GM12872 (cell line): ENCODE measurements around the gene CCL8.

Experiments used
- TF ChIP-seq, protein P1 (sequence below): IDR thresholded peaks from 3 replicates; pipeline ENCODE4 v1.5.1; 2011; ENCODE audit warnings: low read depth, mild to moderate bottlenecking, low read length, moderate library complexity; ENCODE audit not compliant: insufficient read depth

CCL8 gene

DNA sequence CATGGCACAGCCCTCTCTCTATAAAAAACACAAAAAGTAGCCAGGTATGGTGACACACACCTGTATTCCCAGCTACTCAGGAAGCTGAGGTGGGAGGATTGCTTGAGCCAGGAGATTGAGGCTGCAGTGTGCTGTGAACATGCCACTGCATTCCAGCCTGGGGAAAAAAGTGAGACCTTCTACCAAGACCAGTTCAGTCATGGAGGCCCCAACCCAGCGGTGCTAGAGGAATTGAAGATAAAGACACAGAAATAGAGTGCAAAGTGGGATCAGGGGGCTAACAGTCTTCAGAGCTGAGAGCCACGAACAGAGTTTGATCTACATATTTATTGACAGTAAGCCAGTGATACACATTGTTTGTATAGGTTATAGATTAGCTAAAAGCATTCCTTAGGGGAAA is 15.6 kb upstream of the CCL8 start:
- TF ChIP-seq, protein P1, sequence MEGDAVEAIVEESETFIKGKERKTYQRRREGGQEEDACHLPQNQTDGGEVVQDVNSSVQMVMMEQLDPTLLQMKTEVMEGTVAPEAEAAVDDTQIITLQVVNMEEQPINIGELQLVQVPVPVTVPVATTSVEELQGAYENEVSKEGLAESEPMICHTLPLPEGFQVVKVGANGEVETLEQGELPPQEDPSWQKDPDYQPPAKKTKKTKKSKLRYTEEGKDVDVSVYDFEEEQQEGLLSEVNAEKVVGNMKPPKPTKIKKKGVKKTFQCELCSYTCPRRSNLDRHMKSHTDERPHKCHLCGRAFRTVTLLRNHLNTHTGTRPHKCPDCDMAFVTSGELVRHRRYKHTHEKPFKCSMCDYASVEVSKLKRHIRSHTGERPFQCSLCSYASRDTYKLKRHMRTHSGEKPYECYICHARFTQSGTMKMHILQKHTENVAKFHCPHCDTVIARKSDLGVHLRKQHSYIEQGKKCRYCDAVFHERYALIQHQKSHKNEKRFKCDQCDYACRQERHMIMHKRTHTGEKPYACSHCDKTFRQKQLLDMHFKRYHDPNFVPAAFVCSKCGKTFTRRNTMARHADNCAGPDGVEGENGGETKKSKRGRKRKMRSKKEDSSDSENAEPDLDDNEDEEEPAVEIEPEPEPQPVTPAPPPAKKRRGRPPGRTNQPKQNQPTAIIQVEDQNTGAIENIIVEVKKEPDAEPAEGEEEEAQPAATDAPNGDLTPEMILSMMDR, result no peak

DNA sequence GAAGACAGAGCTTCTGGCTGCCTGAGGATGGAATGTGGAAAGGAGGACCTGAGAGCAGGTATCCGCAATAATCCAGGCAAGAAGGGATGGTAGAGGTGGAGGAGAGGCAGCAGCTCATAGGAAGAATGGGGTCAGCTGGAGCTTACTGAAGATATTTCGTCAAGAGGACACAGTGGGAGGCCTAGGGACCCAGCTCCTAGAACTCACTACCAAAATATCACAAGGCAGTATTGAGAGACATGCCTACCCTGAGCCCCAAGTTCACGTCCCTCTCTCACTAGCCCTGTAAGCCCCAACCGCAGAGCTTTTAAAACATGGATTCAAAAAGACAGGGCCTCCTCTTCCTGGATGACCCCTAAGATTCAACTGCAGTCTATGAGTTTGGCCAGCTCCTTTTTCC is 14.2 kb upstream of the CCL8 start:
- TF ChIP-seq, protein P1, result no peak

DNA sequence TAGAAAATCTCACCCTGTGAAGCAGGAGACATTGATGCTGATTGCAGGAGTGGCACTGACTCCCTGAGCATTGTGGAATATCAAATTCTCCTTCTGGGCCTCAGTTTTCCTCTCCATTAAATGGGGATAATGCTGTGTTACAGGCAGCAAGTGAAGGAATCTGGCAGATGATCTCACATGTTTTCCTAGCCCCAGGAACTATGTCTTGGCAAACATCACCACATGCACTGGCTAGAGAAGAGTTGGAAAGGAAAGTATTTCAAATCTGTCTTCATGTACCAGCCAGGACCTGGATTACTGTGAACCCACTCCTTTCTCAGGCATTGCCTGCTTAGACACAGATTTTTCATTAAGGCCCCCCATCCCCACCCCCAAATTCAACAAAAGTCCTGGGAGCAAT is 13.6 kb upstream of the CCL8 start:
- TF ChIP-seq, protein P1, result no peak

DNA sequence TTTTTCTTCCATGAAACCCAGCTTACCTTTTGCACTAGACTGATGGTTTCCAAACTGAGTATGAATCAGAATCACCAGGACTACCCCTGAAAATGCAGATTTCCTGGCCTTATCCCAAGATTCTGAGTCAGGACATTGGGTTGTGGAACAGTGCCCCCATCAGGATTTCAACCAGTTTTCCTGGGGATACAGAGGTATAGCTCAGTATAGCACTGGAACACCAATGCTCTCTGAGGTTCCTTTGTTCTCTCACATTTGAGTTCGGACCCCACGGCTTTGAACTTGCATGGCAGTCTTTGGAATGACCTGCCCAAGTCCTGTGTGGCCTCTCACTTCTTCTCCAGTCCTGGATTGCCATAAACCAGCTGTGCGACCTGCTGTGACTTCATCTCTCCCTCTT is 12.8 kb upstream of the CCL8 start:
- TF ChIP-seq, protein P1, result no peak

DNA sequence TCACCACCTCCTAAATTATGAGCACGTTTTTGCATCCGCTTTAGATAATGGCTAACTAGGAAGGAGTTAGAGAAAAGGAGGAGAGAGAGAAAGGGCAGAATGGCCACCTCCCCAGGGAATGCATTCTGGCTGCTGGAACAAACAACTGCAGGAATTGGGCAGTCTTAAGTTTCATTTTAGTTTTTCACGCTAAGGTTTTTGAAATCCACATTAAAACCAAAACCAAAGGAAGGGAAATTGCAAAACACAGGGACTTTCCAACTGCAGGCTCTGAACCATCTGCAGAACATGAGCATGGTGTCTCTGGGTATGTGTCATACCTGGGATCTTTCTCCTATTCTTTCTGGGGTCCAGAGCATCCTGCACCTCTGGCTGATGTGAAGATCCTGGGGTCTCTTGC is 12.1 kb upstream of the CCL8 start:
- TF ChIP-seq, protein P1, result no peak

DNA sequence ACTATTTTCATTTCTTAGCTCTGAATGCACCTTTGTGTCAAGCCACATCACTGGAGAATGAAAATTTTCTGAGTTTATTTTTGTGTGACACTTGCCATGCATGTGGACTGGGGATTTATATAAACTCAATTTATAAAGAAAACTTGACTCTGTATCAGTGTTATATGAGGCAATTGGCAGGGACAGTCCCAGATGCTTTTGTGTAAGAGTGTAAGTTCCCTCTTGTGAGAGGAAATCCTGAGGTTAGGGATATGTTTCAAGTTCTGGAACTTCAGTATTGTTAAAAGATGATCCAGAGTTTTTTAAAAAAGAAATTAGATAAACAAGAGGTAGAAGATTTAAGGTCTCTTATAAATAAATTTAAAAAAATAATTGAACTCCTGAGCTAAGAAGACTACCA is 10.9 kb upstream of the CCL8 start:
- TF ChIP-seq, protein P1, result no peak

DNA sequence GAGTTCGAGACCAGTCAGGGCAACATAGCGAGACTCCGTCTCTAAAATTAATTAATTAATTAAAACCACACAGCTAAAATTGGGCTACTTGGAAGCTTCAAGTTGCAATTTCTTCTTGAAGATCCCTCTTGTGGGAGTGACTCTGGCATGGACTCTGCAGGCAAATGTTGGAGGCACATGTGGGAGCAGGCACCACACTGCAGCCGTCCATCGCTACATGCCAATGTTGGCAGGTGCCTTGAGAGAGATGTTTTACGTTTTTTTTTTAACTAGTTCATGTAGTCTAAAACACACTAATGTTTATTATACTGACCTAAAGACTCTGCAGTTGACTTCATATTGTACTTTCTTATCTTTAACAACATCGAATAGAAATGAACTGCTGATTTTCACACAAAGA is 7.9 kb upstream of the CCL8 start:
- TF ChIP-seq, protein P1, result no peak

DNA sequence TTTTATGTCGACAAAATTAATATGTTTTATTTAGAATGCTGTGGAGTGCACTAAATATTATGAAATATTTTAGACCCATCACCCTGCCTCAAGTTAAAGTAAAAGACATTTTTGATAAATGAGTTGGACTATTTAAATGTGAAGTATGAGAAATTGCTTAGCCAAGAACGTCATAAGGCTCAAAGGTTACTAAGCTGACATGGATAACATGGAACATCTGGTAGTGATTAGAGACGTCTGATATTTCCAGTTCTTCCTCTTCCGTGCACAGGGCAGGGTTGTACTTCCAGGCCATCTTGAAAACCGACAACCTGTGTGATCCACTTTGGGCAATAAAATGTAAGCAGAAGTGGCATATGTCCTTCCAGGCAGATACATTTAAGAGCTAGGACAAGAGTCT is 7.2 kb upstream of the CCL8 start:
- TF ChIP-seq, protein P1, result no peak
